HepG2 (cell line): ENCODE measurements around the gene MXRA7. TPM values are rescaled to one million over a fixed set of nuclear protein-coding genes. Genes with fewer than 3 reads are reported as not detected.
A peak's percentile ranks its signal among the peaks of the same experiment; 100 is the strongest.

Experiments used
- BRD4 ChIP-seq: sonication (generic); formaldehyde crosslinking; IDR thresholded peaks from 2 replicates; pipeline ENCODE4 v1.4.0; 2020; ENCODE audit warnings: missing genetic modification reagents
- EED ChIP-seq: sonication (generic); formaldehyde crosslinking; IDR thresholded peaks from 2 replicates; pipeline ENCODE4 v1.5.0; 2020; ENCODE audit warnings: mild to moderate bottlenecking, missing genetic modification reagents
- FOXP1 ChIP-seq, 2 experiments: fragments of 450-650 bp in 1 of 2; IDR thresholded peaks; 2 replicates each; pipeline ENCODE4 v1.6.1; 2017 to 2018; ENCODE audit warnings: antibody characterized with exemption in 1 of 2
- GABPA ChIP-seq, 2 experiments: IDR thresholded peaks; 2 replicates each; pipeline ENCODE4 v1.6.1; 2011 to 2016; ENCODE audit warnings: low read depth in 2 of 2, low read length in 1 of 2, missing biosample characterization in 1 of 2, missing genetic modification characterization in 1 of 2
- GABPB1 ChIP-seq: IDR thresholded peaks from 2 replicates; pipeline ENCODE4 v1.6.1; 2016; ENCODE audit warnings: mild to moderate bottlenecking, missing genetic modification reagents, moderate library complexity, missing compliant biosample characterization
- IKZF1 ChIP-seq: fragments of 450-650 bp; IDR thresholded peaks from 2 replicates; pipeline ENCODE4 v1.7.1; 2016
- JARID2 ChIP-seq: sonication (generic); formaldehyde crosslinking; IDR thresholded peaks from 2 replicates; pipeline ENCODE4 v1.8.1; 2023; ENCODE audit warnings: missing genetic modification reagents, inconsistent platforms; ENCODE audit not compliant: insufficient replicate concordance
- LCORL ChIP-seq, 2 experiments: fragments of 450-650 bp in 1 of 2; sonication (generic) in 1 of 2; formaldehyde crosslinking in 1 of 2; IDR thresholded peaks; 2 replicates each; pipeline versions ENCODE4 v1.5.0 to v1.6.1; 2017 to 2020; ENCODE audit warnings: antibody characterized with exemption in 1 of 2, missing genetic modification reagents in 1 of 2
- MED1 ChIP-seq: sonication (generic); formaldehyde crosslinking; IDR thresholded peaks from 2 replicates; pipeline ENCODE4 v1.4.0; 2020; ENCODE audit warnings: missing genetic modification reagents
- NFE2 ChIP-seq: sonication (generic); formaldehyde crosslinking; IDR thresholded peaks from 2 replicates; pipeline ENCODE4 v1.4.0; 2020; ENCODE audit warnings: missing genetic modification reagents
- NR2F2 ChIP-seq: IDR thresholded peaks from 2 replicates; pipeline ENCODE4 v1.6.1; 2012; ENCODE audit warnings: low read depth, inconsistent platforms, borderline replicate concordance
- PAF1 ChIP-seq: IDR thresholded peaks from 2 replicates; pipeline ENCODE4 v1.6.1; 2016; ENCODE audit warnings: missing genetic modification reagents, missing compliant biosample characterization
- SIX1 ChIP-seq: sonication (generic); formaldehyde crosslinking; IDR thresholded peaks from 2 replicates; pipeline ENCODE4 v1.4.0; 2020; ENCODE audit warnings: missing genetic modification reagents, borderline replicate concordance
- SP2 ChIP-seq: sonication (generic); formaldehyde crosslinking; IDR thresholded peaks from 2 replicates; pipeline ENCODE4 v1.5.1; 2020; ENCODE audit warnings: mild to moderate bottlenecking, missing genetic modification reagents
- TEAD3 ChIP-seq: optimal IDR thresholded peaks from 2 replicates; pipeline ENCODE3; 2016; ENCODE audit warnings: borderline replicate concordance
- ZNF883 ChIP-seq: sonication (generic); formaldehyde crosslinking; IDR thresholded peaks from 2 replicates; pipeline ENCODE4 v1.5.1; 2020; ENCODE audit warnings: mild to moderate bottlenecking, missing genetic modification reagents; ENCODE audit errors: not compliant biosample characterization
- ZSCAN20 ChIP-seq: sonication (generic); formaldehyde crosslinking; IDR thresholded peaks from 2 replicates; pipeline ENCODE4 v1.4.0; 2020; ENCODE audit warnings: missing genetic modification reagents, mild to moderate bottlenecking, borderline replicate concordance
- ZZZ3 ChIP-seq: sonication (generic); formaldehyde crosslinking; IDR thresholded peaks from 2 replicates; pipeline ENCODE4 v1.4.0; 2020; ENCODE audit warnings: missing genetic modification reagents, mild to moderate bottlenecking, borderline replicate concordance
- polyA plus RNA-seq, 8 experiments: library from polyadenylated mRNA; depleted of rRNA in 3 of 8; stranded (reverse) in 7 of 8; unstranded in 1 of 8; fragments of >200 nt; fragmentation: Illumina TruSeq in 4 of 8; extraction: Trizol in 4 of 8; gene quantifications; 2 replicates each; pipeline versions ENCODE4 v1.2.1 to v1.2.3, GENCODE V29; 2011 to 2016; ENCODE audit warnings: low read depth in 4 of 8, missing spikeins in 1 of 8, mixed read lengths in 1 of 8; ENCODE audit not compliant: insufficient read depth in 1 of 8
- total RNA-seq, 5 experiments: library from RNA; depleted of rRNA; stranded (reverse); fragments of >200 nt; fragmentation: Illumina TruSeq; extraction: Trizol; gene quantifications; 2 replicates each; pipeline ENCODE4 v1.2.3, GENCODE V29; 2016; ENCODE audit warnings: low read depth in 1 of 5
- TF ChIP-seq, protein P1 (sequence below): sonication (generic); formaldehyde crosslinking; IDR thresholded peaks from 2 replicates; pipeline ENCODE4 v1.4.0; 2020; ENCODE audit warnings: missing genetic modification reagents, borderline replicate concordance
- TF ChIP-seq, protein P2 (sequence below): sonication (generic); formaldehyde crosslinking; IDR thresholded peaks from 2 replicates; pipeline ENCODE4 v1.4.0; 2020; ENCODE audit warnings: mild to moderate bottlenecking, low read depth, missing genetic modification reagents
- TF ChIP-seq, protein P3 (sequence below): sonication (generic); formaldehyde crosslinking; IDR thresholded peaks from 2 replicates; pipeline ENCODE4 v1.5.1; 2020; ENCODE audit warnings: missing genetic modification reagents, mild to moderate bottlenecking, borderline replicate concordance
- TF ChIP-seq, protein P4 (sequence below): sonication (generic); formaldehyde crosslinking; IDR thresholded peaks from 2 replicates; pipeline ENCODE4 v1.4.0; 2020; ENCODE audit warnings: missing genetic modification reagents
- TF ChIP-seq, protein P5 (sequence below): sonication (generic); formaldehyde crosslinking; IDR thresholded peaks from 2 replicates; pipeline ENCODE4 v1.8.0; 2022; ENCODE audit warnings: missing genetic modification reagents, mild to moderate bottlenecking, borderline replicate concordance

MXRA7 gene
- total and polyA plus RNA-seq, 2 of the 13 experiments (the other 11 are each of a cell fraction or from before 2014, with no cell fraction given) = 44.8 to 112 TPM

DNA sequence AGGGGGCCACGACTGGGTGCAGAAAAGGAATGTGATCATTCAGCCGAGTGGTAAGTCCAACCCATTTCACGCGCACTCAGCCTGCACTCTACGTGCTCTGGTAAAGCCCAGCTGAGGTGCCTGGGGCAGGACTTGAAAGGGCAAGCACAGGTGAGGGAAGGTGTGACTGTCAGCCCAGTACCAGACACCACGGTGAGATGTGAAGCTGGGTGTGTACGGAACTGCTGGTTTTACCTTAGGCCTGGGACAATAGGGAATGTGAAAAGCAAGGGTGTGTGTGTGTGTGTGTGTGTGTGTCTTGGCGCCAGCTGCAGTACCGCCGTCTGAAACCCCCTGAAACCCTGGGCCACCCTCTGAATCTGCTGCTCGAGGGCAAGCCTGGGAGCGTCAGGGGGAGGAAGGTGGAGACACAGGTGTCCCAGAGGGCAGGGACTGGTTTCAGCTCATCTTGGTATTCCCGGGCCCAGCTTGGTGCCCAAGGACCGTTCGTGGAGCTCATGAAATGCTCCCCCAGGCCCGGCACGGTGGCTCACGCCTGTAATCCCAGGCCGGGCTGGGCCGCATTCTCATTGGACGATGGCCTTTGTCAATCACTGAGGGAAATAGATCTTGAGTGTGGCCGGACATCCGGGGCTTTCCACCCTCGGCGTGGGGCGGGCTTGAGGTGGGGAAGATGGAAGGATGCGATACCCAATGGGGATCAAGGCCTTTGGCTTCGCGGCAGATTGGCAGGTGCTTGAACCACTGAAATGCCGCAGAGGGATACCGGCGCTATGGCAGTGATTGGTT lies 39.4 kb downstream of the MXRA7 start (continued):
- TF ChIP-seq, protein P1, sequence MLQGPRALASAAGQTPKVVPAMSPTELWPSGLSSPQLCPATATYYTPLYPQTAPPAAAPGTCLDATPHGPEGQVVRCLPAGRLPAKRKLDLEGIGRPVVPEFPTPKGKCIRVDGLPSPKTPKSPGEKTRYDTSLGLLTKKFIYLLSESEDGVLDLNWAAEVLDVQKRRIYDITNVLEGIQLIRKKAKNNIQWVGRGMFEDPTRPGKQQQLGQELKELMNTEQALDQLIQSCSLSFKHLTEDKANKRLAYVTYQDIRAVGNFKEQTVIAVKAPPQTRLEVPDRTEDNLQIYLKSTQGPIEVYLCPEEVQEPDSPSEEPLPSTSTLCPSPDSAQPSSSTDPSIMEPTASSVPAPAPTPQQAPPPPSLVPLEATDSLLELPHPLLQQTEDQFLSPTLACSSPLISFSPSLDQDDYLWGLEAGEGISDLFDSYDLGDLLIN = peak; percentile 58; the same call in 1 of the 2 replicates
- TF ChIP-seq JARID2 = peak; percentile 77
- TF ChIP-seq, protein P2, sequence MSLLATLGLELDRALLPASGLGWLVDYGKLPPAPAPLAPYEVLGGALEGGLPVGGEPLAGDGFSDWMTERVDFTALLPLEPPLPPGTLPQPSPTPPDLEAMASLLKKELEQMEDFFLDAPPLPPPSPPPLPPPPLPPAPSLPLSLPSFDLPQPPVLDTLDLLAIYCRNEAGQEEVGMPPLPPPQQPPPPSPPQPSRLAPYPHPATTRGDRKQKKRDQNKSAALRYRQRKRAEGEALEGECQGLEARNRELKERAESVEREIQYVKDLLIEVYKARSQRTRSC = no peak
- no peak for TF ChIP-seq PAF1 (CRISPR knock-in tag)
- peak; percentile 32; the same call in 1 of the 2 replicates for TF ChIP-seq ZZZ3
- TF ChIP-seq ZNF883 (CRISPR knock-in tag) = peak; percentile 94
- TF ChIP-seq, protein P3, sequence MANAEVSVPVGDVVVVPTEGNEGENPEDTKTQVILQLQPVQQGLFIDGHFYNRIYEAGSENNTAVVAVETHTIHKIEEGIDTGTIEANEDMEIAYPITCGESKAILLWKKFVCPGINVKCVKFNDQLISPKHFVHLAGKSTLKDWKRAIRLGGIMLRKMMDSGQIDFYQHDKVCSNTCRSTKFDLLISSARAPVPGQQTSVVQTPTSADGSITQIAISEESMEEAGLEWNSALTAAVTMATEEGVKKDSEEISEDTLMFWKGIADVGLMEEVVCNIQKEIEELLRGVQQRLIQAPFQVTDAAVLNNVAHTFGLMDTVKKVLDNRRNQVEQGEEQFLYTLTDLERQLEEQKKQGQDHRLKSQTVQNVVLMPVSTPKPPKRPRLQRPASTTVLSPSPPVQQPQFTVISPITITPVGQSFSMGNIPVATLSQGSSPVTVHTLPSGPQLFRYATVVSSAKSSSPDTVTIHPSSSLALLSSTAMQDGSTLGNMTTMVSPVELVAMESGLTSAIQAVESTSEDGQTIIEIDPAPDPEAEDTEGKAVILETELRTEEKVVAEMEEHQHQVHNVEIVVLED = peak; percentile 72
- peak; percentile 93 for TF ChIP-seq GABPB1
- no peak for TF ChIP-seq FOXP1 (IDR thresholded peaks at IDR 0.05)
- 0 out of 2 replicates have a peak, but pooled peaks have one; percentile 19 for TF ChIP-seq FOXP1 (CRISPR knock-in tag; IDR thresholded peaks at IDR 0.05)
- no peak for TF ChIP-seq NFE2 (CRISPR knock-in tag)
- no peak; the same call in 1 of the 2 replicates for TF ChIP-seq NR2F2
- no peak for TF ChIP-seq SIX1
- TF ChIP-seq MED1 (CRISPR knock-in tag) = peak; percentile 81; the same call in 1 of the 2 replicates
- no peak for TF ChIP-seq IKZF1
- no peak for TF ChIP-seq LCORL (IDR thresholded peaks at IDR 0.05)
- peak; percentile 86 for TF ChIP-seq LCORL (CRISPR knock-in tag; IDR thresholded peaks at IDR 0.05)
- no peak; the same call in none of the 2 replicates for TF ChIP-seq EED (CRISPR knock-in tag)
- peak; percentile 99 for TF ChIP-seq SP2 (CRISPR knock-in tag)
- peak; percentile 83 for TF ChIP-seq TEAD3 (CRISPR knock-in tag)
- TF ChIP-seq, protein P4, sequence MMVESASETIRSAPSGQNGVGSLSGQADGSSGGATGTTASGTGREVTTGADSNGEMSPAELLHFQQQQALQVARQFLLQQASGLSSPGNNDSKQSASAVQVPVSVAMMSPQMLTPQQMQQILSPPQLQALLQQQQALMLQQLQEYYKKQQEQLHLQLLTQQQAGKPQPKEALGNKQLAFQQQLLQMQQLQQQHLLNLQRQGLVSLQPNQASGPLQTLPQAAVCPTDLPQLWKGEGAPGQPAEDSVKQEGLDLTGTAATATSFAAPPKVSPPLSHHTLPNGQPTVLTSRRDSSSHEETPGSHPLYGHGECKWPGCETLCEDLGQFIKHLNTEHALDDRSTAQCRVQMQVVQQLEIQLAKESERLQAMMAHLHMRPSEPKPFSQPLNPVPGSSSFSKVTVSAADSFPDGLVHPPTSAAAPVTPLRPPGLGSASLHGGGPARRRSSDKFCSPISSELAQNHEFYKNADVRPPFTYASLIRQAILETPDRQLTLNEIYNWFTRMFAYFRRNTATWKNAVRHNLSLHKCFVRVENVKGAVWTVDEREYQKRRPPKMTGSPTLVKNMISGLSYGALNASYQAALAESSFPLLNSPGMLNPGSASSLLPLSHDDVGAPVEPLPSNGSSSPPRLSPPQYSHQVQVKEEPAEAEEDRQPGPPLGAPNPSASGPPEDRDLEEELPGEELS = peak; percentile 53
- TF ChIP-seq, protein P5, sequence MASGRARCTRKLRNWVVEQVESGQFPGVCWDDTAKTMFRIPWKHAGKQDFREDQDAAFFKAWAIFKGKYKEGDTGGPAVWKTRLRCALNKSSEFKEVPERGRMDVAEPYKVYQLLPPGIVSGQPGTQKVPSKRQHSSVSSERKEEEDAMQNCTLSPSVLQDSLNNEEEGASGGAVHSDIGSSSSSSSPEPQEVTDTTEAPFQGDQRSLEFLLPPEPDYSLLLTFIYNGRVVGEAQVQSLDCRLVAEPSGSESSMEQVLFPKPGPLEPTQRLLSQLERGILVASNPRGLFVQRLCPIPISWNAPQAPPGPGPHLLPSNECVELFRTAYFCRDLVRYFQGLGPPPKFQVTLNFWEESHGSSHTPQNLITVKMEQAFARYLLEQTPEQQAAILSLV = peak; percentile 67
- TF ChIP-seq GABPA (IDR thresholded peaks at IDR 0.05; ENCODE audit: low read depth, low read length) = peak; percentile 90
- peak; percentile 94 for TF ChIP-seq GABPA (CRISPR knock-in tag; IDR thresholded peaks at IDR 0.05; ENCODE audit: low read depth)
- TF ChIP-seq ZSCAN20 (CRISPR knock-in tag) = no peak
- peak; percentile 89 for TF ChIP-seq BRD4 (CRISPR knock-in tag)
